ENCODE data around the gene UBAC2.

UBAC2 gene

GRCh38 chr13:99359528-99359927 is 158.9 kb downstream of the UBAC2 start:
- Histone ChIP-seq H3K4me1 (ENCODE audit: insufficient read depth, poor library complexity, severe bottlenecking) (no peaks in the 10 kb centered on the region), H3K4me3 (ENCODE audit: severe bottlenecking) (no peak overlapping the region)
- ATAC-seq (ENCODE audit: low read depth) = no peak

GRCh38 chr13:99360696-99361095 is 160.0 kb downstream of the UBAC2 start:
- H3K4me3 ChIP-seq (ENCODE audit: severe bottlenecking) = no peak overlapping the region
- no peaks in the 10 kb centered on the region for H3K9me3 ChIP-seq (ENCODE audit: severe bottlenecking)
- no peak for DNase-seq (ENCODE audit: low spot score)
- H3K27me3 ChIP-seq (ENCODE audit: insufficient read depth, poor library complexity, severe bottlenecking) = no peaks in the 10 kb centered on the region
- no peaks in the 10 kb centered on the region for H3K4me1 ChIP-seq (ENCODE audit: insufficient read depth, poor library complexity, severe bottlenecking)
- no peak for ATAC-seq (ENCODE audit: low read depth)
- H3K27ac ChIP-seq (ENCODE audit: poor library complexity, severe bottlenecking) = no peak overlapping the region
- TF ChIP-seq CTCF (IDR thresholded peaks at IDR 0.05; ENCODE audit: poor library complexity, severe bottlenecking) = no peak
- no peaks in the 10 kb centered on the region; the same call in none of the 2 replicates for H3K36me3 ChIP-seq (ENCODE audit: low read depth)

More at GRCh38 chr13:99359528-99359927, 158.9 kb downstream of the UBAC2 start:
- Histone ChIP-seq H3K27ac (ENCODE audit: poor library complexity, severe bottlenecking) (no peak overlapping the region), H3K36me3 (ENCODE audit: low read depth) (no peaks in the 10 kb centered on the region; the same call in none of the 2 replicates), H3K9me3 (ENCODE audit: severe bottlenecking) (no peaks in the 10 kb centered on the region), H3K27me3 (ENCODE audit: insufficient read depth, poor library complexity, severe bottlenecking) (no peaks in the 10 kb centered on the region)
- no peak for DNase-seq (ENCODE audit: low spot score)
- TF ChIP-seq CTCF (IDR thresholded peaks at IDR 0.05; ENCODE audit: poor library complexity, severe bottlenecking) = no peak

- TF ChIP-seq CTCF (IDR thresholded peaks at IDR 0.05; ENCODE audit: poor library complexity, severe bottlenecking) = no peak
- ATAC-seq (ENCODE audit: low read depth) = no peak
- Histone ChIP-seq H3K27ac (ENCODE audit: poor library complexity, severe bottlenecking) (no peak overlapping the region), H3K27me3 (ENCODE audit: insufficient read depth, poor library complexity, severe bottlenecking) (no peaks in the 10 kb centered on the region), H3K4me1 (ENCODE audit: insufficient read depth, poor library complexity, severe bottlenecking) (no peaks in the 10 kb centered on the region), H3K9me3 (ENCODE audit: severe bottlenecking) (no peaks in the 10 kb centered on the region), H3K36me3 (ENCODE audit: low read depth) (no peaks in the 10 kb centered on the region; the same call in none of the 2 replicates), H3K4me3 (ENCODE audit: severe bottlenecking) (no peak overlapping the region)
- DNase-seq (ENCODE audit: low spot score) = no peak
These were observed 160.5 kb downstream of the UBAC2 start for GRCh38 chr13:99361197-99361596.

GRCh38 chr13:99362362-99362761 is 161.7 kb downstream of the UBAC2 start:
- no peak for ATAC-seq (ENCODE audit: low read depth)

More at GRCh38 chr13:99362362-99362761, 161.7 kb downstream of the UBAC2 start:
- Histone ChIP-seq H3K27me3 (ENCODE audit: insufficient read depth, poor library complexity, severe bottlenecking) (no peaks in the 10 kb centered on the region), H3K4me1 (ENCODE audit: insufficient read depth, poor library complexity, severe bottlenecking) (no peaks in the 10 kb centered on the region), H3K27ac (ENCODE audit: poor library complexity, severe bottlenecking) (no peak overlapping the region), H3K9me3 (ENCODE audit: severe bottlenecking) (no peaks in the 10 kb centered on the region), H3K36me3 (ENCODE audit: low read depth) (no peaks in the 10 kb centered on the region; the same call in 1 of the 2 replicates), H3K4me3 (ENCODE audit: severe bottlenecking) (no peak overlapping the region)
- TF ChIP-seq CTCF (IDR thresholded peaks at IDR 0.05; ENCODE audit: poor library complexity, severe bottlenecking) = no peak
- no peak for DNase-seq (ENCODE audit: low spot score)
